GM10248 (cell line): ENCODE measurements around the gene SSBP3.
"Not testable (repeated sequence)": the region's sequence is repeated elsewhere in the genome, so short reads cannot be mapped to it uniquely, and the experiment has no call there.

Source experiments
- CTCF ChIA-PET: fragments of 300-600 bp; sonication (Branson Sonifier 250); formaldehyde crosslinking; extraction: SDS; loops from one replicate; lab custom pipeline; 2021; ENCODE audit warnings: antibody characterized with exemption; lab: Yijun Ruan, JAX
- POLR2A ChIA-PET: fragments of 350-650 bp; sonication (Branson Sonifier 250); formaldehyde crosslinking; extraction: SDS; loops from one replicate; lab custom pipeline; 2020; ENCODE audit warnings: antibody characterized with exemption; lab: Yijun Ruan, JAX
- DNase-seq: peaks from one replicate; pipeline ENCODE4 v3.0.0; 2012; ENCODE audit errors: extremely low spot score
- CTCF ChIP-seq: IDR thresholded peaks from 2 replicates; pipeline ENCODE4 v1.5.1; 2012; ENCODE audit warnings: mild to moderate bottlenecking, low read depth; ENCODE audit errors: extremely low read depth, missing control alignments, control extremely low read depth

SSBP3 gene

GRCh38 chr1:54424398-54424797 is 18.2 kb upstream of the SSBP3 start:
- DNase-seq: no peak
- no peak for TF ChIP-seq CTCF
- POLR2A ChIA-PET: interaction anchor here (0.7 kb wide), 1 partner anchor 8 kb away, joined by 4 read pairs; no protein-coding TSS in a partner anchor
- CTCF ChIA-PET: no interaction called here

GRCh38 chr1:54421101-54421504 is 14.9 kb upstream of the SSBP3 start:
- no peak for TF ChIP-seq CTCF
- DNase-seq: no peak
- CTCF ChIA-PET: interaction anchor here (0.8 kb wide), 1 partner anchor 10 kb away, joined by 3 read pairs; no protein-coding TSS in a partner anchor
- POLR2A ChIA-PET: no interaction called here

GRCh38 chr1:54418598-54418997 is 12.4 kb upstream of the SSBP3 start:
- POLR2A ChIA-PET, DNase-seq: not testable (repeated sequence)
- CTCF ChIA-PET: interaction anchor here (1.3 to 1.4 kb wide), 2 partner anchors 45 to 50 kb away, joined by 3 read pairs; no protein-coding TSS in a partner anchor

GRCh38 chr1:54417123-54417522 is 10.9 kb upstream of the SSBP3 start:
- ChIA-PET POLR2A (no interaction called here), CTCF (no interaction called here)
- no peak for DNase-seq
- no peak for TF ChIP-seq CTCF

- no peak for DNase-seq
- no peak for TF ChIP-seq CTCF
- POLR2A ChIA-PET: no interaction called here
- CTCF ChIA-PET: interaction anchor here (1.2 kb wide), 1 partner anchor 73 kb away, joined by 3 read pairs; no protein-coding TSS in a partner anchor
Observed at GRCh38 chr1:54416435-54416834, 10.2 kb upstream of the SSBP3 start.

GRCh38 chr1:54415991-54416390 is 9.8 kb upstream of the SSBP3 start:
- no peak for TF ChIP-seq CTCF
- no peak for DNase-seq
- CTCF ChIA-PET: interaction anchor here (1.2 kb wide), 1 partner anchor 74 kb away, joined by 3 read pairs; no protein-coding TSS in a partner anchor
- POLR2A ChIA-PET: no interaction called here

- POLR2A ChIA-PET: no interaction called here
- CTCF ChIA-PET: no interaction called here
- DNase-seq: no peak
- no peak for TF ChIP-seq CTCF
Observed at GRCh38 chr1:54415533-54415932, 9.3 kb upstream of the SSBP3 start.
